ENCODE results near the gene DDX49. TPM values are rescaled to one million over a fixed set of nuclear protein-coding genes. Genes with fewer than 3 reads are reported as not detected.

DDX49 gene
- total and polyA plus RNA-seq, 11 donors: 14.3 to 56.9 (median 27.3) TPM

DNA sequence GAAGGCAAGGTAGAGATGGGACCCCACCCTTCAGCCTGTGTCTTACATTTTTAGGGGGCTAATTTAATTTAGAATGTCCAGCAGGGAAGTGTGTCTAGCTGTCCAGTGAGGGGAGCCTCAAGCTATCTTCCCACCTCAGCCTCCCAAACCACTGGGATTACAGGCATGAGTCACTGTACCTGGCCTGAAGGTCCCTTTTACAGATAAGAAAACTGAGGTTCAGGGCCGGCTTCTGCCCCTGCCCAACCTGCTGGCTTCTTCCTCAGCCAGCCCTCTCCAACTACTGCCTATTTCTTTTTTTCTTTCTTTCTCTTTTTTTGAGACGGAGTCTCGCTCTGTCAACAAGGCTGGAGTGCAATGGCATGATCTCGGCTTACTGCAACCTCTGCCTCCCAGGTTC lies 40.9 kb downstream of the DDX49 start:
- Histone ChIP-seq H3K4me1 (peaks cover 0 to 5% (median 0%) of the 10 kb centered on the region in 12 donors), H3K36me3 (no peaks in the 10 kb centered on the region), H3K9me3 (no peaks in the 10 kb centered on the region), H3K27me3 (peaks cover 4 to 12% (median 9%) of the 10 kb centered on the region in 9 donors), H3K27ac (no peak overlapping the region), H3K4me3 (no peak overlapping the region)
- intact Hi-C loops (cut with DNase I): no loop called here
- DNase-seq (no peak), ATAC-seq (no peak)
- TF ChIP-seq, protein P1, sequence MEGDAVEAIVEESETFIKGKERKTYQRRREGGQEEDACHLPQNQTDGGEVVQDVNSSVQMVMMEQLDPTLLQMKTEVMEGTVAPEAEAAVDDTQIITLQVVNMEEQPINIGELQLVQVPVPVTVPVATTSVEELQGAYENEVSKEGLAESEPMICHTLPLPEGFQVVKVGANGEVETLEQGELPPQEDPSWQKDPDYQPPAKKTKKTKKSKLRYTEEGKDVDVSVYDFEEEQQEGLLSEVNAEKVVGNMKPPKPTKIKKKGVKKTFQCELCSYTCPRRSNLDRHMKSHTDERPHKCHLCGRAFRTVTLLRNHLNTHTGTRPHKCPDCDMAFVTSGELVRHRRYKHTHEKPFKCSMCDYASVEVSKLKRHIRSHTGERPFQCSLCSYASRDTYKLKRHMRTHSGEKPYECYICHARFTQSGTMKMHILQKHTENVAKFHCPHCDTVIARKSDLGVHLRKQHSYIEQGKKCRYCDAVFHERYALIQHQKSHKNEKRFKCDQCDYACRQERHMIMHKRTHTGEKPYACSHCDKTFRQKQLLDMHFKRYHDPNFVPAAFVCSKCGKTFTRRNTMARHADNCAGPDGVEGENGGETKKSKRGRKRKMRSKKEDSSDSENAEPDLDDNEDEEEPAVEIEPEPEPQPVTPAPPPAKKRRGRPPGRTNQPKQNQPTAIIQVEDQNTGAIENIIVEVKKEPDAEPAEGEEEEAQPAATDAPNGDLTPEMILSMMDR (IDR thresholded peaks at IDR 0.05): no peak
- no peak for TF ChIP-seq POLR2A (IDR thresholded peaks at IDR 0.05)
- 87 to 93% (median 90%) methylated on average over 4 of the region's 4 CpGs for whole genome bisulfite sequencing, 4 donors

DNA sequence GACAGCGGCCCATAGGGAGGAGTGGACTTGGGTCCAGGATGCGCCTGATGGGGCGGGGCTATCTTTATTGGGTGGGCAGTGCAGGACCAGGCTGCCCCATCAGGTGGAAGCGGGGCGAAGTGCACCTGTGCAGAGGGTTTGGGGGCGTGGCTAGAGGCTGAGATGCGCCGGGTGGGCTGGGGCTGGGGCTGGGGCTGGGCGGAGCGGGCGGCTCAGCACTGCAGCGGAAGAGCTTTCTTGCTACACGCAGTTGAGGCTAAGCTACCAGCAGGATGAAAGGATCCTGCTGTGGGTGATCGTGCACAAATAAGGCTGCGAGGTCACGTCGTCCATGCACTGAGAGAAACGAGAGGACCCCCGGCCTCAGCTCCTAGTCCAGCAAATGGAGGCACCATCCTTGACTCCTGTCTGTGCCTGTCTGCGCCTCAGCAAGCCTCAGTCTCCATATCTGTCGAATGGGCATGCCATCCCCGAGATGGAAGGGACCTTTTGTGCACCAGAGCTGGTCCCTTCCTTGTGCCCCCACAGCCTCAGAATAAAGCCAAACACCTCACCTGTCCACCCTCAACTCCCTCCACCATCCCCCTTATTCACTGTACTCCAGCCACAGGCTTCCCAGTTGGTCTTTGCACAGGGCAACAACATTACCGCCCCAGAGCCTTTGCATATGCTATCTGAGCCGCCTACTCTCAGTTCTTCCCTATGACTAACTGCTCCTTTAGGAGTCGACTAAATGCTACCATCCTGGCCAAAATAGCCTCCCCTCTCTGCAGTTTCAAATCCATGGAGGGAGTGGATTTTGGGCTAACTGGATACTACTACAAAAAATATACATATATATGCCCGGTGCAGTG lies 42.5 kb downstream of the DDX49 start:
- no peak for ATAC-seq
- intact Hi-C loops (cut with DNase I): no loop called here
- WGBS, 4 donors: 22 to 30% (median 25%) methylated on average over 21 to 26 of the region's 26 CpGs

DNA sequence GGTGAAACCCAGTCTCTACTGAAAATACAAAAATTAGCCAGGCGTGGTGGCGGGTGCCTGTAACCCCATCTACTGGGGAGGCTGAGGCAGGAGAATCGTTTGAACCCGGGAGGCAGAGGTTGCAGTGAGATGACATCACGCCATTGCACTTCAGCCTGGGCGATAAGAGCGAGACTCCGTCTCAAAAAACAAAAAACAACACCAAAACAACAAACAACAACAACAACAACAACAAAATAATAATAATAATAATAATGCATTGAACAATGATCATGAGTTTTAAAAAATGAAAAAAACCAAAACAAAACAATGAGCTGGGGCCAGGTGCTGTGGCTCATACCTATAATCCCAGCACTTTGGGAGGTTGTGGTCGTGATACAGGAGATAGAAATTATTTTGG lies 44.6 kb downstream of the DDX49 start:
- H3K4me1 ChIP-seq: peaks cover 0 to 36% (median 2%) of the 10 kb centered on the region in 12 donors
- no peak overlapping the region for H3K27ac ChIP-seq
- no peaks in the 10 kb centered on the region for H3K36me3 ChIP-seq
- intact Hi-C loops (cut with DNase I): no loop called here
- no peaks in the 10 kb centered on the region for H3K9me3 ChIP-seq
- WGBS, 4 donors: 91 to 95% (median 92%) methylated on average over 9 of the region's 9 CpGs
- DNase-seq (no peak), ATAC-seq (no peak)
- TF ChIP-seq, protein P1 (IDR thresholded peaks at IDR 0.05): no peak
- TF ChIP-seq POLR2A (IDR thresholded peaks at IDR 0.05): no peak
- peaks cover 4 to 12% (median 9%) of the 10 kb centered on the region in 9 donors for H3K27me3 ChIP-seq
- H3K4me3 ChIP-seq: no peak overlapping the region

More for the DNA sequence above, 42.5 kb downstream of the DDX49 start:
- Histone ChIP-seq H3K36me3 (no peaks in the 10 kb centered on the region), H3K27ac (no peak overlapping the region), H3K27me3 (peaks cover 4 to 12% (median 9%) of the 10 kb centered on the region in 9 donors), H3K4me3 (no peak overlapping the region), H3K4me1 (peaks cover 0 to 15% (median 0%) of the 10 kb centered on the region in 12 donors), H3K9me3 (no peaks in the 10 kb centered on the region)
- DNase-seq: no peak
- TF ChIP-seq POLR2A (IDR thresholded peaks at IDR 0.05): no peak

DNA sequence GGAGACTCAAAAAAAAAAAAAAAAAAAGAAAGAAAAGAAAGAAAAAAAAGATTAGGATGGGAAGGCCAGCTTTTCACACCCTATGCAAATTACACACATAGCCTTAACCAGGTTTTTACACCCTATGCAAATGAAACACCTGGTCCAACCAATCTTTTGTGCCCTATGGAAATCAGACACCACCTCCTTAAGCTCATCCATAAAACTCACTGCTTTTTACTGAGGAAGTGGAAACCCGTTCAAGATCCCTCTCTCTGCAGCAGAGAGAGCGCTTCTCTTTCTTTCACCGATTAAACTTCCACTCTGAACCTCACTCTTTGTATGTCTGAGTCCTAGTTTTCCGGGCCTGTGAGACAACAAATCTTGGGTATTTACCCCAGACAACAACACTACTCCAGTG lies 46.8 kb downstream of the DDX49 start:
- TF ChIP-seq, protein P1 (IDR thresholded peaks at IDR 0.05): no peak
- TF ChIP-seq POLR2A (IDR thresholded peaks at IDR 0.05): no peak
- H3K27ac ChIP-seq: peak overlapping the region in 3 of 12 donors; percentile 45 to 87 (median 71)
- H3K4me3 ChIP-seq: no peak overlapping the region
- 63 to 71% (median 69%) methylated on average over 4 of the region's 4 CpGs for WGBS, 4 donors
- ATAC-seq: no peak
- intact Hi-C loops (cut with DNase I): no loop called here
- DNase-seq: no peak
- H3K27me3 ChIP-seq: peaks cover 4 to 12% (median 9%) of the 10 kb centered on the region in 9 donors
- H3K9me3 ChIP-seq: no peaks in the 10 kb centered on the region
- peaks cover 0 to 54% (median 3%) of the 10 kb centered on the region in 12 donors for H3K4me1 ChIP-seq
- no peaks in the 10 kb centered on the region for H3K36me3 ChIP-seq
